Measurements from ENCODE around the gene APC2.

The APC2 gene

GRCh38 chr19:1449467-1450442 is at the start of gene APC2:
TSS of gene APC2 (plus strand) at chr19:1450121. CDS start at chr19:1453002, 2,881 bp downstream.
- DNase-seq (ENCODE audit: low spot score): no peak

GRCh38 chr19:1400281-1401137 is 49.4 kb upstream of the APC2 start:
- DNase-seq (ENCODE audit: low spot score): no peak

GRCh38 chr19:1401138-1401888 is 48.6 kb upstream of the APC2 start, which contains the start of gene GAMT:
TSS of gene GAMT (minus strand) at chr19:1401542. CDS start at chr19:1401476, 66 bp downstream.
- no peak for DNase-seq (ENCODE audit: low spot score)

- DNase-seq (ENCODE audit: low spot score): no peak
These were observed 48.1 kb upstream of the APC2 start for GRCh38 chr19:1401889-1402217.

- no peak for DNase-seq (ENCODE audit: low spot score)
These were observed 47.4 kb upstream of the APC2 start for GRCh38 chr19:1402411-1403070.

- DNase-seq (ENCODE audit: low spot score): peak; percentile 98
These were observed 43.0 kb upstream of the APC2 start for GRCh38 chr19:1406774-1407527.

- DNase-seq (ENCODE audit: low spot score): no peak
These were observed 42.2 kb upstream of the APC2 start, which contains the start of gene DAZAP1 for GRCh38 chr19:1407528-1408299. TSS of gene DAZAP1 (plus strand) at chr19:1407586. CDS start at chr19:1407774, 188 bp downstream.

- DNase-seq (ENCODE audit: low spot score): peak; percentile 67
These were observed 41.4 kb upstream of the APC2 start for GRCh38 chr19:1408300-1409203.

- no peak for DNase-seq (ENCODE audit: low spot score)
These were observed 40.5 kb upstream of the APC2 start for GRCh38 chr19:1409204-1410005.

- peak; percentile 40 for DNase-seq (ENCODE audit: low spot score)
These were observed 39.7 kb upstream of the APC2 start for GRCh38 chr19:1410136-1410786.

- DNase-seq (ENCODE audit: low spot score): no peak
These were observed 39.1 kb upstream of the APC2 start for GRCh38 chr19:1410789-1411188.

GRCh38 chr19:1411255-1412191 is 38.4 kb upstream of the APC2 start:
- DNase-seq (ENCODE audit: low spot score): no peak

GRCh38 chr19:1412323-1412923 is 37.5 kb upstream of the APC2 start:
- no peak for DNase-seq (ENCODE audit: low spot score)

GRCh38 chr19:1412995-1413800 is 36.7 kb upstream of the APC2 start:
- no peak for DNase-seq (ENCODE audit: low spot score)

Data from kidney capillary endothelial cell (primary cell).